NCI-H524 treated with DMSO at 0.1 percent for 48 hours (cell line): ENCODE data around the gene CLDN10.

Source experiments
- DNase-seq: peaks from one replicate; lab custom pipeline; 2025; lab: John Stamatoyannopoulos, UW

The CLDN10 gene

DNA sequence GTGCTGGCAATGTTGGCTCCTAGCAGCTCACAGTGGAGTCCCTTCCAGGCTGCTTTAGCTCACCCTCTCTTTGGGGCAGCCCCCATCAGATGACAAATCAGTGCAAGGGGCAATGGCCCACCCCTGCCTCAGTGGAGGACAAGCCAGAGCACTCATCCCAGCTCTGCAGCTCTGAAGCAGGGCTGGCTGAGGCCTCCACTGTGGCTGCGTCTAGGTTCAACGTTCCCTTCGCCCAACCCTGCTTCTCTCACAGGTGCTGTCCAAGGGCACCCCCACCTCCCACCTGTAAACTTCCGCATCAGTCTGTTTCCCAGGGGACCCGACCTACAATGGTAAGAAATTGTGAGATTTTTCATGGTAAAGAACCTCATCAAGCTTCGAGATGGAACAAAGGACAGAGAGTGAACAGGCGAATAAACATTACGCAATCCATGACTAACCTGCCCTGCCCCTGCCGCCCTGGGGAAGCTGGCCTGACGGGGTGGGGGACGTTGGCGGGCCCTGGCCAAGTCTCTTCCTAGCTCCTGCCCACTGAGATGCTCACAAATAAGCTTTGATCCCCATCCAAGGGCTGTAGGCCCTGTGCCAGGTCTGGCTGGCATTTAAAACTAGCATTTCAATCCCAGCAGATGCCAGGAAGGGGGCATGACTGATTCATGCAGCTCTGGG lies 51.5 kb downstream of the CLDN10 start:
- DNase-seq = no peak

DNA sequence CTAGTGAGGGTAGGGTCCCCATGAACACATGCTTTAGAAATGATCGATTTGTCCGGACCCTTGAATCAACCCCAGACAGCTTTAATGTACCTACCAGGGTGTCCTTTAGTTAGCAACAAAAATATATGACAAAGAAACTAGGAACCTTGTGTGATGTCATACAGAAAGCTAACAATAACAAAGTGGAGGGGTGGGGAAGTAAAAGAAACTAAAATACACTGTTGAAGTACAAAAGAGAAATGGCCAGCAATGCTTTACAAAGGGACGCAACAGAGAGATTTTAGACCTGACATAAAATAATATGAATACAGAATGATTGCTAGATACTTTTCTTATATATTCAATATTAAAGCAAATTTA lies 52.0 kb downstream of the CLDN10 start:
- DNase-seq = no peak

DNA sequence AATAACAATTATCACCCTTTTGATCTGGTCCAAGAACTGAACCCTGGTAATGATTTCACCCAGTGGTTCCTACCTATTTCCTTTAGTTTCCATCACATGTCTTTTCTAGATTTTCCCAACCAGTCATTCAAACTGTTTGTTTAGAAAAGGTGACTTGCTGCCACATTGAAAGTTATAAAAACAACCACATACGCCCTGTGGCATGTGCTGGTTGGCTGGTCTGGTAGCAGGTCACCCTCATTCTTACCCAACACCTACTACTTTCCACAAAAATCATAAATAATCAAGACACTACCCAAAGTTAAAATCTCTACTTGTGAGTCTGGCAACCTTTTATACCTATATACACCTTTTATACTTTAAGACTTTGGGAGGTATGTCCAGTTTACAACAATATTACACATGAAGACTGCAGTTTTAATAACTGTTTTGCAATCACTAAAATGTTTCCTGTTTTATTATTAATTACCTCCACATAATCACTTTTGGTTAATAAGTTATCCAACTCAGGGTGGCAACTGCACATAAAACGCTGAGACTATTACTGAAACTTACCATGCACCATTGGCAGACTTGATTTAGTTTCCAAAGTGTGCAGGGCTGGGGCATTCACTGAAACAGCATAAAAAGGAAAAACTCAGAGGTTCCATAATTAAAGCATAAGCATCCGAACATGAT lies 53.1 kb downstream of the CLDN10 start:
- no peak for DNase-seq

DNA sequence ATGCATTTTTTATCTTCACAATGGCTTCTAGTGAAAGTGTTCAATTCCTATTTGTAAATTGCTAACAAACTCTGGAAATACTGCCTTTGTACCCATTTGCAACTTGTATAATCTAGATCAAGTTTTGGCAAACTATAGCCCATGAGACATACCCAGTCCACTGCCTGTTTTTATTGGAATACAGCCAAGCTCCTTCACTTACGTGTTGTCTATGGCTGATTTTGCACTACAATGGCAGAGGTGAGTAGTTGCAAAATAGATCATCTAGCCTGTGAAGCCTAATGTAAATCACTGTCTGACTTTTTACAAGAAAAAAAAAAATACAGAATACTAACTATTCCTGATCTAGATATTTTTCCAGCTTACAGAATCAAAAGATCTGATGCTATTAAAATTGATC lies 54.8 kb downstream of the CLDN10 start:
- DNase-seq = no peak

DNA sequence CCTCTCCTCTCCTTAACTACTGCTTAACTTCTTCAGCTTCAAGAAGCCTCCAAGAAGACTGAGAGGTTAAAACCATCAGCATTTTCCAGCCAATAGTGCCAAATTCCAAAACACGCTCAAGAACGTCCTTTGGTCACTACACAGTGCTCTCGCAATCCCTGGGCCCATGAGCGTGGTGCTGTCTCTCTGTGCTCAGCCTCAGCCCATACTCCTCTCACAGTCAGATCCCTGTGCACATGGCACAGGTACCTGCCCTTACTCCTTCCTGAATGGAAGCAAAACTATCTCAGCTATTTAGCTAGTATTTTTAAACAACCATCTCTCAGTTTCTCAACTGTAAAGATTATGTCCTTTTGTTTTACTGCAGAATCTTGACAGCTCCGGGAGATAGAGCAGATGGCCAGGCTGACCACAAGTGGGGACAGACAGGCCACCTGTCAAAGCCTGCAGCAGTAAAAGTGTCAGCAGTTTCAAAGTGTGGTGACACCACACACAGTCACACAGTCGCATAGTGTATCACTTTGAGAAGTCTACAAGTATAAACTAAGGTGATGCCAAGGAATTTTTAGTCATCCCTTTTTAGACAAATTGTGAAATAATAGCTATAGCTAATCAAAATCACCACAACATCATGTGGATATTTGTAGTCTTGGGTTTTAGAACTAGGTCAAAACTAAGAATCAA lies 56.3 kb downstream of the CLDN10 start:
- no peak for DNase-seq

DNA sequence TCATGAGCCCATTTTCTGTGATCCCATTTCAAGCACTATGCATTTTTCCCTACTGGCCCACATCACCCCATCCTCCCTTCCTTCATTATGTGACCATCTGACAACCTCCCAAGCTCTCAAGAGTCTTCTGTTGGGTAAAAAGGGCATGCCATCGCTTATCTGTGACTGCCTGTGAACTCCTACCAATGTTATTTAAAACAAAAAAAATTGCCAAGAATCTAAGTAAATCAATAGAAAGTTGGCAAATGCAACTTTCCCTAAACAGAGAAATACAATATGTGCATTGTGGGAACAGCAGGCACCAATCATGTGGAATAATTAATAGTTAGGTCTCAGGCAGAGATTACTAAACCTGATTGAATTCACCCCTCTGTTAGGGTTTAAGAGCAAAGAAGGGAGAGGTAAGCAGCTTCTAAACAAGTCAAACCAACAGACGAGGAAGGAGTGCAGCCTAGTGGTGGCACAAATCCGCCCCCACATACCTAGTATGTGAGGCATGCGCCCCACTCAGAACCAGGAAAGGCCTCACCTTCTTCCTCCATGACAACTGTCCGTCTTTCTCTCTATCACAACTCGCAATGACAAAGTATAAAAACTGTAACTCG lies 62.2 kb downstream of the CLDN10 start:
- DNase-seq = no peak

DNA sequence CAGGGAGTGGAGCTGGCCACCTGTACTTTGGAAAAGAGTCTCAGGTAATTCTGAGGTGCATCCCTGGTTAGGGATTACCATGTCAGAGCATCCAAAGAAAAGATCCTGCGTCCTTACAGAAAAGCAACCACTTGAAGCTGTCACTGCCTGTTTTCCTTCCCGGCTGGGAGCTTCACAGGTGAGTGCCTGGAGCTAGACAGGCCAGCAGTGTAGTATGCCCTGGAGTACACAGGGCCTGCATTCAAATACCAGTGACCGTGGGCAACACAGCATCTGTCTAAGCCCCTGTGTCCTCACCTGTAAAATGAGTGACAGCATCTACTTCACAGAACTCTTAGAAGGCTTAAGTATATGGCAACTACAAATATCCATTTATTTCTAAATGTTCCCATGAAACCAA lies 63.0 kb downstream of the CLDN10 start:
- DNase-seq = no peak

DNA sequence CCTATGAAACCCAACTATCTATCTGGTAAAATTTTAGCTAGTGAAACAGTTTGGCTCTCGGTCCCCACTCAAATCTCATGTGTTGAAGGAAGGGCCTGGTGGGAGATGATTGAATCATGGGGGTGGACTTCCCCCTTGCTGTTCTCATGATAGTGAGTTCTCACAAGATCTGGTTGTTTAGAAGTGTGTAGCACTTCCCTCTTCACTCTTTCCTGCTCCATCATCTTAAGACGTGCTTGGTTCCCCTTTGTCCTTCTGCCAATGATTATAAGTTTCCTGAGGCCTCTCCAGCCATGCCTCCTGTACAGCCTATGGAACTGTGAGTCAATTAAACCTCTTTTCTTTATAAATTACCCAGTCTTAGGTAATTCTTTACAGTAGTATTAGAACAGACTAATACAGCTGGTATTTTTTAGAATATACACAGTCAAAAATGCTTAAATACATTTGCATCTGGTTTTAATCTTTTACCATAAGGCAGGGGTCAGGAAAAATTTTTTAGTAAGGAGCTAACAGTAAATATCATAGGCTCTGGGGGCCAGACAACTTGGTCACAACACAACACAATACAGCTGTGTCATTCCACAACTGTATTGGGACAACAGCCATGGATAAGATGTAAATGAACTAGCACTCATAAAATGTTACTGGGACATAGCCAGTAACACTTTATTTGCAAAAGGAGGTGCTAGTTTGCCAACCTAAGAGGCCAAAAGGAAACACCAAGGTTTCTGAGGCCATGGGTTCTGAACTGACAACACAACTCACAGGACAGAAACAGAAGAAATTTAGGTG lies 67.7 kb downstream of the CLDN10 start:
- no peak for DNase-seq

DNA sequence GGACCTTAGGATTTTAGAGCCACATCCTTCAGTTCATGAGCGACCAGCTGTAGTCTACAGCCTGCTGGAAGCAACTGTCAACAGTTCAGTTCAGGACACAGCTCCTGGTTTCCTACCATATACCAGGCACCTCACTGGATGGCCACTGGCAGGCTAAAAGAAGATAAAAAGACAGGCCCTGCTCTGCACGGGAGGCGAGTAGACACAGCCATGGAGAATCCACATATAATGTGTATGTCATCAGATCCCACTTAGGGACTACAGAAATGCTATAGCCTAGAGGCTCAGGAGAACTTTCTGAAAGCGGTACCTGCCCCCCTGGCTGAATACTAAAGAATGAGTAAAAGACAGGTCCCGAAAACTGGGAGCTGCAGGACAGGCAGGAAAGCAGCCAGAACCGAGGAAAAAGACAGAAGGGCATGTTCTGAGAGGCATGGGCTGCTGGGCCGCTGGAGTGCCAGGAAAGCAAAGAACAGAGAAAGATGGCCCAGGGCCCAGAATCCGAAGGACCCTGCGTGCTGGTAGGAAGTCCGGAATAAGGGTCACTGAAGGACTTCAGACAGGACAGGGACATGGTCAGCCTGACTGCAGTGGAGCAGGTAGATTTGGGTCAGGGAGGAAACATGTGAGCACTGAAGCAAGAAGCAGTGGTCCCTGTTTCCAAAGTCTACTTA lies 68.4 kb downstream of the CLDN10 start:
- no peak for DNase-seq

DNA sequence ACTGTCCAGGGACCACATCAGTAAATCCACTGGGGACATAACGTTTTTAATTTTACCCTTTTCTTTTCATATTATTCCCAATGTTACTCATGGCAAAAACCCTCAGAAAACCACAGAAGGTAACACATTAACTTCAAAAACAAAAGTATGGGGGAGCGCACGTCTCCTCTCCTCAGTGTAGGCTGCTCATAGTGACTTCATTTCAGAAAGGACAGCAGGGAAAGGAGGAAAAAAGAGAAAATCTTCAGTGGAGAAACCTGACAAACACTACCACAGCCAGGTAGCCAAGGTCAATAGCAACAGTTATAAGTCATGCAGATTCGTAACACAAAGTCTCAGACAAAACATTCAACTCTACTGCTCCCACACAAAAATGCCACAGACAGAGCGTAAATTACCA lies 70.6 kb downstream of the CLDN10 start:
- DNase-seq = no peak

DNA sequence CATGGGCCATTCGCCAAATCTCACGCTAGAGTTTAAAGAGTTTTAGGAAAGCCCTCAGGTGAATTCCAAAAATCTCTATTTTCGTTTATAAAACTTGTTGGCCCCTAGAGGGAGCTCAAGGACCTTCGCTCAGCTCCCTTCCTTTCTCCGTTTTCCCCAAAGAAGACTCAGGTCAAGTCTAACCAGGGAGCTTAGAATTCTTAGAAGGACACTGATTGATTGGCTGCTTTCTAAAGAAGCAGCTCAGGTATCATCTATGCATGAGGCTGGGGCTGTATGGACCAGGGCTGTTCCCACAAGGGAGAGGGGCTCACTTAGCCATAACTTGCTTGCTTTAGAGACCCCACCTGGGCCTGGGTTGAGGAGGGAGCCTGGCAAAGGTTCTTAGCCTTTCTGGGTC lies 71.5 kb downstream of the CLDN10 start:
- DNase-seq = no peak

DNA sequence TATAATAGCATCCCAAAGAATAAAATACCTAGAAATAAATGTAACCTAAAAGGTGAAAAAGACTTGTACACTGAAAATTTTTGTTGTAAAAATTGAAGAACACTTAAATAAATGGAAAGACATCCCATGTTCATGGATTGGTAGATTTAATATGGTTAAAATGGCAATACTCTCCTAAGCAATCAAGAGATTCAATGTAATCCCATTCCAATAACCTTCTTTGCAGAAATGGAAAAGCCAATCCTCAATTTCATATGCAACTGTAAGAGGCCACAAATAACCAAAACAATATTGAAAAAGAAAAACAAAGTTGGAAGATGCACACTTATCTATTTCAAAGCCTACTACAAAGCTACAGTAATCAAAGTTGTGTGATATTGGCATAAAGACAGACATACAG lies 74.2 kb downstream of the CLDN10 start:
- no peak for DNase-seq

DNA sequence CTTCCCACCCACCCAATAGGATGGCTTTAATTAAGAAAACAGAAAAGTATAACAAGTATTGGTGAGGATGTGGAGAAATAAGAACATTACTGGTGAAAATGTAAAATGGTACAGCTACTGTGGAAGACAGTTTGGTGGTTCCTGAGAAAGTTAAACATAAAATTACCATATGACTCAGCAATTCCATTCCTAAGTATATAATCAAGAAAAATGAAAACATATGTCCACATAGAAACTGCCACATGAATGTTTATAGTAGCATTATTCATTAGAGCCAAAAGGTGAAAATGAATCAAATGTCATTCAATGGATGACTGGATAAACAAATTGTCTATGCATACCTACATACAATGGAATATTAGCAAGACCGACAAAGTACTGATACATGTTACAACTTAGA lies 75.1 kb downstream of the CLDN10 start:
- no peak for DNase-seq

DNA sequence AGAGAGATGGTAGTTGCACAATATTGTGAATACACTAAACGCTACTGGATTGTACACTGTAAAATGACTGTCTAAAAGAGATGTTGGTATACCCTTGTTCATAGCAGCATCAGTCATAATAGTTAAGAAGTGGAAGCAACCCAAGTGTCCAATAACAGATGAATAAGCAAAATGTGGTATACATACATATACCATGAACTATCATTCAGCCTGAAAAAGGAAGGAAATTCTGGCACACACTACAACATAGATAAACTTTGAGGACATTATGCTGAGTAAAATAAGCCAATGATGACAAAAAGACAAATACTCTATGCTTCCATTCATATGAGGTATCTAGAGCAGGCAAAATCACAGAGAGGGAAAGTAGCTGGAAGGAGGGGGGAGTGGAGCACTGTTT lies 76.0 kb downstream of the CLDN10 start:
- DNase-seq = no peak

DNA sequence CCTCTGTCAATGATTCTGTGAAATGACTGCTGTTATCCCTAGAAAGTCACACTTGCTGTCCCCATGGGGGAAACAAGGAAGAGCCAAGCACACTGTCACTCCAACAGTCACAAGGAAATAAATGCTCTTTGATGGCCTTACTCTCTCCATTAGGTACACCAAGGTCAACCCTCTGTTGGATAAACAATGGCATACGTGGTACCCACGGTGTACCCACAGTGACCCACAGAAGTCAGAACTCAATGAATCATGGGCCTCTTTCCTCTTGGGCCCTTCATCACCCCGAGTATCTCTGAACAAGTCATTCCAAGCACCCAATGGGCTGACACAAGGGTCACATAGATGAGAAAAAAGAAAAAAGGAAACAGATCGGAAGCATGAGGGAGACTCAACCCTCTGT lies 76.6 kb downstream of the CLDN10 start:
- DNase-seq = no peak
